ENCODE results near the gene IFNE.

IFNE gene

GRCh38 chr9:21513431-21513830 lies 31.3 kb upstream of the IFNE start:
- no peak overlapping the region for H3K27ac ChIP-seq (ENCODE audit: low read depth, low read length)

GRCh38 chr9:21510806-21511205 lies 28.7 kb upstream of the IFNE start:
- H3K27me3 ChIP-seq (ENCODE audit: control insufficient read depth, insufficient read depth, low read length), result no peaks in the 10 kb centered on the region
- H3K4me3 ChIP-seq (ENCODE audit: low read length), result no peak overlapping the region
- no peaks in the 10 kb centered on the region for H3K36me3 ChIP-seq (ENCODE audit: control insufficient read depth, insufficient read depth, low read length)
- H3K27ac ChIP-seq (ENCODE audit: low read depth, low read length), result no peak overlapping the region
- H3K9ac ChIP-seq (ENCODE audit: low read length), result no peak overlapping the region
- no peaks in the 10 kb centered on the region for H3K4me1 ChIP-seq (ENCODE audit: control insufficient read depth, insufficient read depth, low read length)

More at GRCh38 chr9:21513431-21513830, 31.3 kb upstream of the IFNE start:
- no peak overlapping the region for H3K9ac ChIP-seq (ENCODE audit: low read length)
- H3K4me3 ChIP-seq (ENCODE audit: low read length), result no peak overlapping the region
- no peaks in the 10 kb centered on the region for H3K36me3 ChIP-seq (ENCODE audit: control insufficient read depth, insufficient read depth, low read length)
- no peaks in the 10 kb centered on the region for H3K4me1 ChIP-seq (ENCODE audit: control insufficient read depth, insufficient read depth, low read length)
- no peaks in the 10 kb centered on the region for H3K27me3 ChIP-seq (ENCODE audit: control insufficient read depth, insufficient read depth, low read length)

- Histone ChIP-seq H3K27ac (ENCODE audit: low read depth, low read length) (no peak overlapping the region), H3K9ac (ENCODE audit: low read length) (no peak overlapping the region), H3K36me3 (ENCODE audit: control insufficient read depth, insufficient read depth, low read length) (no peaks in the 10 kb centered on the region), H3K27me3 (ENCODE audit: control insufficient read depth, insufficient read depth, low read length) (no peaks in the 10 kb centered on the region), H3K4me3 (ENCODE audit: low read length) (no peak overlapping the region), H3K4me1 (ENCODE audit: control insufficient read depth, insufficient read depth, low read length) (no peaks in the 10 kb centered on the region)
Observed at GRCh38 chr9:21507483-21507790, 25.3 kb upstream of the IFNE start.

DNA sequence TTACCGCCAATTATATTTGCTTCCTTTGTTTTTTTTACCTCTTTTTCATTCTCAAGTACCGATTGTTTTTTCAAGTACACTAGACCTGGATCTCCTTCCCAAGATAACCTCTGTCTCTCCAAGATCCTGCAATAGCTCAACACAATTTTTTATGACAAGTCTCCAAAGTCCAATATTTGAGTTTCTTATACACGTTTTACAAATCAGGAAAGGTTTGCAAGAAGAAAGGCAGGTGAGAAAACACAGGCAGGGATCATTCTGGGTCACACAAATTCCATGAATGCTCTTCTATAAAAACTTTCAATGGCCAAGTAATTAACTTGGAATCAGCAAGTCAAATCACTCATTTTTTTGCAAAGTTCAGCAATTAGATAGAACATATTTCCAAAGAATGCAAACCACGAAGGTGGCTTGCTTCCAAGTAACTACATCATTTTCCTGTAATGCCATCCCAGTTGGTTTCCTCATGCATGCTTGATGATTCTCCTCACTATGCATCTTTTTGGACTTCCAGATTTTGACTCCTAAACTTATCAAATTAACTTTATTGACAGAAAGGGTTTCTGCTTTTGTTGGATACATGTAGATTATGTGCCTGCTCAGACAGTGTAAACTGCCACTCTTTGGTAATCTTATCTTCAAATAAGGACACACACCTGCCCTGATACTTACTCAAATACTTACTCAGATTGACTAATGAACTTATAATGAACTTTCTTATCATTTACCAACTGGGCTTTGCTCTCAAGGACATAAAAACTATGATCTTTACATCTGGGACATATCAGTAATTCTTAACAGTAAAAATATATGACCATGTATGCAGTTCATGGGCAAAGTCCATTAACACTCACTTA lies 24.7 kb upstream of the IFNE start:
- Histone ChIP-seq H3K4me3 (ENCODE audit: low read length) (no peak overlapping the region), H3K27me3 (ENCODE audit: control insufficient read depth, insufficient read depth, low read length) (no peaks in the 10 kb centered on the region), H3K4me1 (ENCODE audit: control insufficient read depth, insufficient read depth, low read length) (no peaks in the 10 kb centered on the region), H3K9ac (ENCODE audit: low read length) (no peak overlapping the region), H3K36me3 (ENCODE audit: control insufficient read depth, insufficient read depth, low read length) (no peaks in the 10 kb centered on the region), H3K27ac (ENCODE audit: low read depth, low read length) (no peak overlapping the region)

- Histone ChIP-seq H3K9ac (ENCODE audit: low read length) (no peak overlapping the region), H3K27ac (ENCODE audit: low read depth, low read length) (no peak overlapping the region), H3K27me3 (ENCODE audit: control insufficient read depth, insufficient read depth, low read length) (no peaks in the 10 kb centered on the region), H3K36me3 (ENCODE audit: control insufficient read depth, insufficient read depth, low read length) (no peaks in the 10 kb centered on the region), H3K4me3 (ENCODE audit: low read length) (no peak overlapping the region), H3K4me1 (ENCODE audit: control insufficient read depth, insufficient read depth, low read length) (no peaks in the 10 kb centered on the region)
Observed at GRCh38 chr9:21505425-21506179, 23.5 kb upstream of the IFNE start.

- Histone ChIP-seq H3K4me3 (ENCODE audit: low read length) (no peak overlapping the region), H3K27ac (ENCODE audit: low read depth, low read length) (no peak overlapping the region), H3K9ac (ENCODE audit: low read length) (no peak overlapping the region), H3K4me1 (ENCODE audit: control insufficient read depth, insufficient read depth, low read length) (no peaks in the 10 kb centered on the region), H3K27me3 (ENCODE audit: control insufficient read depth, insufficient read depth, low read length) (no peaks in the 10 kb centered on the region), H3K36me3 (ENCODE audit: control insufficient read depth, insufficient read depth, low read length) (no peaks in the 10 kb centered on the region)
Observed at GRCh38 chr9:21504894-21505293, 22.8 kb upstream of the IFNE start.

DNA sequence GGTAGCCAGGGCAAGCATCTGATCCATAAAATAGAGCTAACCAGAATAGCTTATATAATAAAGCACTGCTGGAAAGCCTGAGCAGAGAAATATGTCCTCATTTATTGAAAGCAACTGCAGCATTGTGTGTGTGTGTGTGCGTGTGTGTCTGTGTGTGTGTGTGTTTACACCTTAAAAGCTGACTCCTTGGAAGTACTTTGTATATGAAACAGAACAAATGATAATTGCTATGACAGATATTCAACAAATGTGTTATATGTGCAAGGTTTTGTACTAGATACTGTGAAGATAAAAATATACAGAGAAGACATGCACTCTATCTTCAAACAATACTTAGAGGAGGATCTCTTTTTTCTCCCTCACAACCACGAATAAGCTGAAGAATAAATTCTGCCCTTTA lies 22.0 kb upstream of the IFNE start:
- no peak overlapping the region for H3K27ac ChIP-seq (ENCODE audit: low read depth, low read length)
- H3K27me3 ChIP-seq (ENCODE audit: control insufficient read depth, insufficient read depth, low read length), result no peaks in the 10 kb centered on the region
- no peak overlapping the region for H3K4me3 ChIP-seq (ENCODE audit: low read length)
- no peaks in the 10 kb centered on the region for H3K36me3 ChIP-seq (ENCODE audit: control insufficient read depth, insufficient read depth, low read length)
- H3K9ac ChIP-seq (ENCODE audit: low read length), result no peak overlapping the region
- no peaks in the 10 kb centered on the region for H3K4me1 ChIP-seq (ENCODE audit: control insufficient read depth, insufficient read depth, low read length)

DNA sequence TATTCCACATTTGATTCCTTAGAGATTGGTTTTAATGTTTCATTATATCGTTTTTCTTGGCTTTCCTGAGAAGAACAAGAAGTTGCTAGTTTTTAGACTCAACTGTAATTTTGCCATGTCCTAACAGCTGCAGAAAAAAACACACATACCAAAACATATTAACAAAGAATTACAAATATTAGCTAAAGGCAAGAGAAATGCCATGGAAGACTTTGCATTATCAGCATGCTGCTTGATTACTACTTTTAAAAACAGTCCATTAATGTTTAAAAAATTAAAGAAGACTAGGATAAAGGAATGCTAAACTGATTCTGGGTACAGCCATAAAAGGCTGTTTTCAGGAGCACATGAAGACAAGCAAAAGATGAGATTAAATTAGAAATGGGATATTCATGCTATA lies 20.5 kb upstream of the IFNE start:
- H3K27me3 ChIP-seq (ENCODE audit: control insufficient read depth, insufficient read depth, low read length), result no peaks in the 10 kb centered on the region
- no peak overlapping the region for H3K9ac ChIP-seq (ENCODE audit: low read length)
- no peak overlapping the region for H3K27ac ChIP-seq (ENCODE audit: low read depth, low read length)
- no peaks in the 10 kb centered on the region for H3K36me3 ChIP-seq (ENCODE audit: control insufficient read depth, insufficient read depth, low read length)
- no peak overlapping the region for H3K4me3 ChIP-seq (ENCODE audit: low read length)
- H3K4me1 ChIP-seq (ENCODE audit: control insufficient read depth, insufficient read depth, low read length), result no peaks in the 10 kb centered on the region

- no peak overlapping the region for H3K9ac ChIP-seq (ENCODE audit: low read length)
- H3K36me3 ChIP-seq (ENCODE audit: control insufficient read depth, insufficient read depth, low read length), result no peaks in the 10 kb centered on the region
- no peak overlapping the region for H3K27ac ChIP-seq (ENCODE audit: low read depth, low read length)
- H3K4me1 ChIP-seq (ENCODE audit: control insufficient read depth, insufficient read depth, low read length), result no peaks in the 10 kb centered on the region
- no peaks in the 10 kb centered on the region for H3K27me3 ChIP-seq (ENCODE audit: control insufficient read depth, insufficient read depth, low read length)
- H3K4me3 ChIP-seq (ENCODE audit: low read length), result no peak overlapping the region
Observed at GRCh38 chr9:21499912-21500311, 17.8 kb upstream of the IFNE start.

- Histone ChIP-seq H3K27me3 (ENCODE audit: control insufficient read depth, insufficient read depth, low read length) (no peaks in the 10 kb centered on the region), H3K27ac (ENCODE audit: low read depth, low read length) (no peak overlapping the region), H3K4me3 (ENCODE audit: low read length) (no peak overlapping the region), H3K9ac (ENCODE audit: low read length) (no peak overlapping the region), H3K36me3 (ENCODE audit: control insufficient read depth, insufficient read depth, low read length) (no peaks in the 10 kb centered on the region), H3K4me1 (ENCODE audit: control insufficient read depth, insufficient read depth, low read length) (no peaks in the 10 kb centered on the region)
Observed at GRCh38 chr9:21491756-21492155, 9.6 kb upstream of the IFNE start.

DNA sequence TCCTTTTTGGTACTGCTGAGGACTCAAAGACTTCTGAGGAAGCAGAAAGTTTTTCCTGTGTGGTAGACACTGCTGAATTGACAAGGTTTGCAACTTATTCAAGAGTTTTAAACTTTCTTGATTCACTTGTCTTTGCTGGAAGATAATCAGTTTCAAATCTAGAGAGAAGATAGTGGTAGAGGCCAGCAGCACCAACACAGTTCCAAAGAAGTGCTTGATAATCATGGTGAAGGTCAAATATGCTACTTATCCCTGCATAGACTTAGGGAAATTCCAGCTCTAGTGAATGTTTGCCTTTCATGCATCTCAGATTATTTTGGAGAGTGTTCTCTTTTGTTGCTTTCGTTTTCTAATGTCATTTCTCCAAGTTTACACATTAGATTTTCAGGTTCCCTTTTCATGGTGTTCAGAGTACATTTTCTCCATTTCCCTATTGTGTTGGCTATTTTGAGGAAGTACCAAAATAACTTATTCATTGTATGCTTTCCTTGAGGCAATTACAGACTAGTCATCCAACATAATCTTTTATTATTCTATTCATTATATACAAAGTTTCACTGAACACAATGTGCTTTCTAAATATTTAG lies 550 bp downstream of the IFNE start:
- no peak overlapping the region for H3K4me3 ChIP-seq (ENCODE audit: low read length)
- no peak overlapping the region for H3K9ac ChIP-seq (ENCODE audit: low read length)
- H3K4me1 ChIP-seq (ENCODE audit: control insufficient read depth, insufficient read depth, low read length), result no peaks in the 10 kb centered on the region
- no peak overlapping the region for H3K27ac ChIP-seq (ENCODE audit: low read depth, low read length)
- H3K36me3 ChIP-seq (ENCODE audit: control insufficient read depth, insufficient read depth, low read length), result no peaks in the 10 kb centered on the region
- H3K27me3 ChIP-seq (ENCODE audit: control insufficient read depth, insufficient read depth, low read length), result no peaks in the 10 kb centered on the region

DNA sequence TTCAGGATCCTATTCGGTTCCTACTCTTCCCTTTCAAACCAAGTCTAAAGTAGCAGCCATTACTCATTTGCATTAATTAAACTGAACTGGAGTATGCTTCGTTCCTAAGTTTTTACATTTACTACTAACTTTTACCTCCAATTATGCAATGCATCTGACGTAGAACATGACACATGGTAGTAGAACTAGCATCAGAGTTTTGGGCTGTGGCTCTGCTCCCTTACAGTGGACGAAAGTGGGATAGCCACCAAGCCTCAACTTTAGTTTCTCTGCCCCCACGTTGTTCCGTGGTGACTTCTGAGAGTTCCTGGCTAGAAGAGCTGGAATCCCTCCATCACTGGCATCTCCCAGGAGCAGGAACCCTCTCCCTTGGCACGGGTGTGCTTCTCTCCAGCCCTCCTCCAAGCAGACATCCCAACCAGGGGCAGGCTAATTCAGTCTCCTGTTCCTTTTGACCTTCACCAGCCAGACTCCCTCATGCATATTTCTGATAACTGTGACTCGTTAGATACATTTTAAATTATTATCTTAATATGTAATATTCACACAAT lies 2.9 kb downstream of the IFNE start:
- no peaks in the 10 kb centered on the region for H3K27me3 ChIP-seq (ENCODE audit: control insufficient read depth, insufficient read depth, low read length)
- H3K4me1 ChIP-seq (ENCODE audit: control insufficient read depth, insufficient read depth, low read length), result no peaks in the 10 kb centered on the region
- H3K27ac ChIP-seq (ENCODE audit: low read depth, low read length), result no peak overlapping the region
- H3K36me3 ChIP-seq (ENCODE audit: control insufficient read depth, insufficient read depth, low read length), result no peaks in the 10 kb centered on the region
- H3K9ac ChIP-seq (ENCODE audit: low read length), result no peak overlapping the region
- no peak overlapping the region for H3K4me3 ChIP-seq (ENCODE audit: low read length)
